CD14-positive monocyte (primary cell): ENCODE measurements around the gene FASN. TPM values are rescaled to one million over a fixed set of nuclear protein-coding genes. Genes with fewer than 3 reads are reported as not detected.

Experiments used
- DNase-seq, 3 donors: peaks; one replicate each; pipeline ENCODE4 v3.0.0-alpha.2; 2011 to 2022
- H2AFZ ChIP-seq: 2 replicates; pipeline ENCODE4 v1.6.0; 2012; ENCODE audit warnings: mild to moderate bottlenecking, low read depth, low read length, inconsistent platforms; ENCODE audit not compliant: insufficient read depth, poor library complexity, severe bottlenecking
- H3K27ac ChIP-seq, 2 donors: 1 replicate in 1 of 2; 2 replicates in 1 of 2; pipeline ENCODE4 v1.5.1; 2012 to 2013; ENCODE audit warnings: low read length in 2 of 2, control low read depth in 1 of 2, inconsistent platforms in 1 of 2, low read depth in 1 of 2, mild to moderate bottlenecking in 1 of 2
- H3K27me3 ChIP-seq, 2 donors: one replicate each; pipeline versions ENCODE4 v1.6.0 to v1.6.1; 2011 to 2013; ENCODE audit warnings: low read length in 2 of 2; ENCODE audit not compliant: control insufficient read depth in 2 of 2, insufficient read depth in 2 of 2
- H3K36me3 ChIP-seq, 2 donors: replicated peaks in 1 of 2; 1 replicate in 1 of 2; 2 replicates in 1 of 2; pipeline versions ENCODE4 v1.5.1 to v1.6.1; 2012 to 2013; ENCODE audit warnings: low read length in 2 of 2, control low read depth in 1 of 2, inconsistent platforms in 1 of 2, mild to moderate bottlenecking in 1 of 2; ENCODE audit not compliant: insufficient read depth in 2 of 2, control insufficient read depth in 1 of 2
- H3K4me1 ChIP-seq, 2 donors: 1 replicate in 1 of 2; 2 replicates in 1 of 2; pipeline versions ENCODE4 v1.5.1 to v1.6.1; 2012 to 2013; ENCODE audit warnings: low read length in 2 of 2, control low read depth in 1 of 2, inconsistent platforms in 1 of 2, mild to moderate bottlenecking in 1 of 2, moderate library complexity in 1 of 2; ENCODE audit not compliant: insufficient read depth in 2 of 2, control insufficient read depth in 1 of 2
- H3K4me2 ChIP-seq: replicated peaks from 2 replicates; pipeline ENCODE3; 2012; ENCODE audit warnings: low read length, moderate library complexity, mild to moderate bottlenecking; ENCODE audit not compliant: poor library complexity, severe bottlenecking; ENCODE audit errors: extremely low read depth
- H3K4me3 ChIP-seq, 3 experiments: fragments of 200-600 bp in 1 of 3; sonication (generic) in 1 of 3; replicated peaks in 1 of 3; 1 replicate in 2 of 3; 2 replicates in 1 of 3; pipeline ENCODE4 v1.5.1; 2011 to 2013; ENCODE audit warnings: low read length in 3 of 3, mild to moderate bottlenecking in 3 of 3, control low read depth in 2 of 3, low read depth in 2 of 3, inconsistent platforms in 1 of 3, moderate library complexity in 1 of 3
- H3K79me2 ChIP-seq: 2 replicates; pipeline ENCODE4 v1.6.0; 2012; ENCODE audit warnings: mild to moderate bottlenecking, control low read depth, inconsistent platforms, low read length, moderate library complexity; ENCODE audit not compliant: insufficient read depth
- H3K9ac ChIP-seq: 2 replicates; pipeline ENCODE4 v1.6.0; 2017; ENCODE audit warnings: low read length, mild to moderate bottlenecking; ENCODE audit not compliant: insufficient read depth, poor library complexity, severe bottlenecking
- H3K9me3 ChIP-seq, 2 donors: replicated peaks in 1 of 2; 1 replicate in 1 of 2; 2 replicates in 1 of 2; pipeline versions ENCODE4 v1.5.1 to v1.6.1; 2012 to 2013; ENCODE audit warnings: low read length in 2 of 2, control low read depth in 1 of 2; ENCODE audit not compliant: control insufficient read depth in 1 of 2, insufficient read depth in 1 of 2
- H4K20me1 ChIP-seq: 2 replicates; pipeline ENCODE4 v1.6.0; 2012; ENCODE audit warnings: mild to moderate bottlenecking, low read length, control low read depth, moderate library complexity; ENCODE audit not compliant: insufficient read depth
- H3K27ac Mint-ChIP-seq, 7 donors: one replicate each; pipeline ENCODE4 v1.8.0; 2020; ENCODE audit warnings: mild to moderate bottlenecking in 7 of 7, mixed read lengths in 7 of 7, moderate library complexity in 6 of 7, inconsistent platforms in 2 of 7
- H3K27me3 Mint-ChIP-seq, 3 donors: one replicate each; pipeline ENCODE4 v1.8.0; 2021 to 2022; ENCODE audit warnings: low read depth in 3 of 3, mild to moderate bottlenecking in 3 of 3, mixed read lengths in 3 of 3, moderate library complexity in 3 of 3, inconsistent platforms in 1 of 3
- H3K36me3 Mint-ChIP-seq, 2 donors: one replicate each; pipeline ENCODE4 v1.8.0; 2020; ENCODE audit warnings: mixed read lengths in 2 of 2, inconsistent platforms in 1 of 2, mild to moderate bottlenecking in 1 of 2
- H3K4me1 Mint-ChIP-seq: one replicate; pipeline ENCODE4 v1.8.0; 2020; ENCODE audit warnings: mild to moderate bottlenecking, mixed read lengths
- H3K4me3 Mint-ChIP-seq, 2 donors: one replicate each; pipeline ENCODE4 v1.8.0; 2020; ENCODE audit warnings: mild to moderate bottlenecking in 2 of 2, mixed read lengths in 2 of 2, moderate library complexity in 1 of 2
- H3K9me3 Mint-ChIP-seq, 7 donors: one replicate each; pipeline ENCODE4 v1.8.0; 2020 to 2022; ENCODE audit warnings: mixed read lengths in 7 of 7, mild to moderate bottlenecking in 6 of 7, moderate library complexity in 6 of 7, inconsistent platforms in 2 of 7
- CTCF ChIP-seq: fragments of 200-600 bp; IDR thresholded peaks from one replicate; pipeline ENCODE4 v1.8.0; 2022; ENCODE audit warnings: antibody characterized with exemption, mild to moderate bottlenecking
- WGBS: methylation state at CpG from one replicate; pipeline ENCODE4 v1.1.5; 2013; ENCODE audit warnings: missing lambda C conversion rate; ENCODE audit not compliant: insufficient coverage; 5-methylcytosine and 5-hydroxymethylcytosine counted together
- intact Hi-C, 2 donors: fragments of 100-400 bp; cut with micrococcal nuclease; formaldehyde crosslinking; loops; one replicate each; pipeline versions ENCODE4 v1.15.0 to v1.15.1; 2023
- polyA plus RNA-seq, 3 donors: library from polyadenylated mRNA; depleted of rRNA in 1 of 3; unstranded in 2 of 3; stranded (reverse) in 1 of 3; fragments of 300-500 nt in 2 of 3; fragments of >200 nt in 1 of 3; fragmentation: Illumina TruSeq in 2 of 3; gene quantifications; 1 replicate in 2 of 3; 2 replicates in 1 of 3; pipeline ENCODE4 v1.2.3, GENCODE V29; 2012 to 2021

Gene FASN
- polyA plus RNA-seq, 3 donors: 0.08 to 8.4 (median 0.13) TPM

DNA sequence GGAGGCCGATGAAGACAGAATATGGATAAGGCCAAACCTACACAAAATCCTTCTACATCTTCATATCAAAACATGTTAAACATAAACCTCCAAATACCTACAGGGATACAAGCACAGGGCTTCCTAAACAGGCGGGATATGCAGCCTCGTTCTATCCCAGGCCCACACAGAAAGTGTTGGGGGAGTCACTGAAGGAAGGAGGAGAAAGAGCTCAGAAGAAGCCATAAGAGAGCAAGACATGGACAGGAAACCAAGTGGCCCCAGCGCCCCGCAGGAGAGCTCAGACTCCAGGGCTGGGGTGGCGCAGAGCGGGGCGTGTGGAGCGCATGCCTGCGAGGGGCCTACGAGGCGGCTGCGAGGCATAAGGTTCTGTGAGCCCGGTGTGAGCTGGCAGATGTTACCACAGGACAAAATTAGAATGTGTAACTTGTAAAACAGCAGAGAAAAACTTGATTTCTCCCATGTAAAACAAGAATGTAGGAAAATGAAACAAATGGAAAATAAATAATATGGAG is 11.0 kb upstream of the FASN start:
- H3K9me3 Mint-ChIP-seq: no peaks in the 10 kb centered on the region
- no peak for TF ChIP-seq CTCF
- peaks cover 27% of the 10 kb centered on the region for H3K4me1 Mint-ChIP-seq
- H3K36me3 ChIP-seq: no peaks in the 10 kb centered on the region
- peaks cover 3 to 7% of the 10 kb centered on the region in 2 donors for H3K36me3 Mint-ChIP-seq
- H3K9me3 ChIP-seq: no peaks in the 10 kb centered on the region
- H3K9ac ChIP-seq: no peak overlapping the region
- H3K4me3 ChIP-seq: no peak overlapping the region
- H3K27me3 Mint-ChIP-seq: peaks cover 0 to 3% (median 0%) of the 10 kb centered on the region in 3 donors
- intact Hi-C loops: no loop called here
- H3K4me2 ChIP-seq: no peak overlapping the region
- no peaks in the 10 kb centered on the region for H3K27me3 ChIP-seq
- no peaks in the 10 kb centered on the region for H3K79me2 ChIP-seq
- no peak for DNase-seq
- H3K4me1 ChIP-seq: peaks cover 24% of the 10 kb centered on the region in 2 donors
- H3K4me3 Mint-ChIP-seq: no peak overlapping the region
- no peak overlapping the region for H2AFZ ChIP-seq
- no peaks in the 10 kb centered on the region for H4K20me1 ChIP-seq
- 94% methylated on average over 11 of the region's 14 CpGs for WGBS
- H3K27ac ChIP-seq: no peak overlapping the region
- no peak overlapping the region for H3K27ac Mint-ChIP-seq

- Mint-ChIP-seq H3K27me3 (peaks cover 0 to 3% (median 0%) of the 10 kb centered on the region in 3 donors), H3K4me3 (no peak overlapping the region), H3K27ac (no peak overlapping the region), H3K4me1 (peaks cover 27% of the 10 kb centered on the region), H3K9me3 (no peaks in the 10 kb centered on the region), H3K36me3 (peaks cover 2 to 6% of the 10 kb centered on the region in 2 donors)
- intact Hi-C loops: no loop called here
- no peak overlapping the region for H2AFZ ChIP-seq
- H3K4me2 ChIP-seq: no peak overlapping the region
- H3K4me1 ChIP-seq: peaks cover 24% of the 10 kb centered on the region in 2 donors
- H3K9ac ChIP-seq: no peak overlapping the region
- DNase-seq: no peak
- 88% methylated on average over 6 of the region's 19 CpGs for WGBS
- H3K27me3 ChIP-seq: no peaks in the 10 kb centered on the region
- H3K9me3 ChIP-seq: no peaks in the 10 kb centered on the region
- no peaks in the 10 kb centered on the region for H4K20me1 ChIP-seq
- H3K27ac ChIP-seq: no peak overlapping the region
- H3K4me3 ChIP-seq: no peak overlapping the region
- H3K79me2 ChIP-seq: no peaks in the 10 kb centered on the region
- no peaks in the 10 kb centered on the region for H3K36me3 ChIP-seq
- TF ChIP-seq CTCF: no peak
Measured at GRCh38 chr17:82108496-82108945, 10.5 kb upstream of the FASN start.
